HEK293 (cell line): ENCODE results near the gene DNAJA3.

ENCODE experiments used
- CTCF ChIP-seq: fragments of 450-650 bp; formaldehyde crosslinking; IDR thresholded peaks from 2 replicates; pipeline ENCODE4 v1.5.1; 2016; ENCODE audit warnings: missing biosample characterization, missing genetic modification characterization
- FEZF1 ChIP-seq: fragments of 450-650 bp; formaldehyde crosslinking; IDR thresholded peaks from 2 replicates; pipeline ENCODE4 v1.5.1; 2016; ENCODE audit warnings: missing biosample characterization, missing genetic modification characterization
- ZBTB26 ChIP-seq: fragments of 450-650 bp; formaldehyde crosslinking; optimal IDR thresholded peaks from 2 replicates; pipeline ENCODE3; 2016; ENCODE audit warnings: missing biosample characterization, mild to moderate bottlenecking, missing genetic modification characterization
- ZNF121 ChIP-seq: fragments of 450-650 bp; formaldehyde crosslinking; IDR thresholded peaks from 2 replicates; pipeline ENCODE4 v1.5.1; 2016; ENCODE audit warnings: missing biosample characterization, missing genetic modification characterization
- ZNF311 ChIP-seq: fragments of 450-650 bp; formaldehyde crosslinking; IDR thresholded peaks from 2 replicates; pipeline ENCODE4 v1.5.1; 2017; ENCODE audit warnings: missing biosample characterization, missing genetic modification characterization, borderline replicate concordance
- ZNF621 ChIP-seq: fragments of 450-650 bp; formaldehyde crosslinking; IDR thresholded peaks from 2 replicates; pipeline ENCODE4 v1.5.1; 2017; ENCODE audit warnings: missing biosample characterization, missing genetic modification characterization
- ZNF777 ChIP-seq: fragments of 450-650 bp; formaldehyde crosslinking; IDR thresholded peaks from 2 replicates; pipeline ENCODE4 v1.5.1; 2017; ENCODE audit warnings: missing biosample characterization, missing genetic modification characterization, borderline replicate concordance
- ZNF792 ChIP-seq: fragments of 450-650 bp; formaldehyde crosslinking; IDR thresholded peaks from 2 replicates; pipeline ENCODE4 v1.5.1; 2016; ENCODE audit warnings: missing biosample characterization, missing genetic modification characterization

- no peak for TF ChIP-seq ZNF792
- no peak for TF ChIP-seq ZNF621 (tag by site-specific recombination)
- no peak for TF ChIP-seq ZNF121 (tag by site-specific recombination)
- no peak for TF ChIP-seq CTCF (tag by site-specific recombination)
- TF ChIP-seq ZNF777 (tag by site-specific recombination), result no peak
- no peak for TF ChIP-seq ZBTB26 (tag by site-specific recombination)
- TF ChIP-seq ZNF311 (tag by site-specific recombination), result no peak
- no peak for TF ChIP-seq FEZF1 (tag by site-specific recombination)
Measured at GRCh38 chr16:4381935-4382794, 43.5 kb upstream of the DNAJA3 start.
